Body of pancreas (tissue), 4 donors: ENCODE results near the gene AGBL4.

Experiments
- CTCF ChIP-seq, 7 experiments: fragments of 450-650 bp in 4 of 7; fragments of 200-600 bp in 3 of 7; sonication (generic) in 3 of 7; IDR thresholded peaks; one replicate each; pipeline ENCODE4 v1.5.1; 2016 to 2019; ENCODE audit warnings: antibody characterized with exemption in 7 of 7
- POLR2A ChIP-seq, 3 donors: fragments of 450-650 bp; IDR thresholded peaks; one replicate each; pipeline ENCODE4 v1.6.1; 2016; ENCODE audit warnings: antibody characterized with exemption in 3 of 3, mild to moderate bottlenecking in 2 of 3

- TF ChIP-seq POLR2A (IDR thresholded peaks at IDR 0.05), result no peak
- TF ChIP-seq CTCF (IDR thresholded peaks at IDR 0.05), result no peak
Observed at GRCh38 chr1:48568501-48568900, 1455.3 kb downstream of the AGBL4 start.
